H9 (cell line): ENCODE data around the gene JMJD1C. TPM values are rescaled to one million over a fixed set of nuclear protein-coding genes. Genes with fewer than 3 reads are reported as not detected.
"Not testable (repeated sequence)": the region's sequence is repeated elsewhere in the genome, so short reads cannot be mapped to it uniquely, and the experiment has no call there.

Experiments used
- DNase-seq: peaks from one replicate; pipeline ENCODE4 v3.0.0-alpha.2; 2017
- H2AFZ ChIP-seq: one replicate; pipeline ENCODE4 v1.6.1; 2013; ENCODE audit warnings: mild to moderate bottlenecking, low read length, control low read depth, moderate library complexity
- H2AK5ac ChIP-seq: 2 replicates; pipeline ENCODE4 v1.6.1; 2013; ENCODE audit warnings: low read length, control low read depth, mixed read lengths; ENCODE audit not compliant: insufficient read length
- H2BK120ac ChIP-seq: one replicate; pipeline ENCODE4 v1.6.1; 2013; ENCODE audit warnings: low read depth, mild to moderate bottlenecking, low read length, control low read depth, inconsistent platforms; ENCODE audit not compliant: poor library complexity, severe bottlenecking
- H2BK12ac ChIP-seq: 2 replicates; pipeline ENCODE4 v1.6.1; 2013; ENCODE audit warnings: low read length, control low read depth, mixed read lengths, low read depth; ENCODE audit not compliant: insufficient read length
- H2BK15ac ChIP-seq: 2 replicates; pipeline ENCODE4 v1.6.1; 2013; ENCODE audit warnings: low read depth, low read length, control low read depth
- H2BK20ac ChIP-seq: one replicate; pipeline ENCODE4 v1.6.1; 2013; ENCODE audit warnings: low read depth, mild to moderate bottlenecking, low read length, control low read depth, inconsistent platforms; ENCODE audit not compliant: poor library complexity, severe bottlenecking
- H2BK5ac ChIP-seq: 2 replicates; pipeline ENCODE4 v1.6.1; 2013; ENCODE audit warnings: low read length, control low read depth, mixed read lengths; ENCODE audit not compliant: insufficient read length
- H3K14ac ChIP-seq: 2 replicates; pipeline ENCODE4 v1.6.1; 2013; ENCODE audit warnings: low read length, control low read depth; ENCODE audit not compliant: insufficient read depth
- H3K18ac ChIP-seq: 2 replicates; pipeline ENCODE4 v1.6.1; 2013; ENCODE audit warnings: low read depth, mild to moderate bottlenecking, mixed read lengths, low read length, control low read depth; ENCODE audit not compliant: insufficient read length
- H3K23ac ChIP-seq: 2 replicates; pipeline ENCODE4 v1.6.1; 2013; ENCODE audit warnings: low read length, control low read depth, mixed read lengths, low read depth; ENCODE audit not compliant: insufficient read length
- H3K23me2 ChIP-seq: 2 replicates; pipeline ENCODE4 v1.6.1; 2013; ENCODE audit warnings: low read depth, mild to moderate bottlenecking, mixed read lengths, low read length, control low read depth; ENCODE audit not compliant: insufficient read length, poor library complexity, severe bottlenecking
- H3K27ac ChIP-seq: 2 replicates; pipeline ENCODE4 v1.5.1; 2013; ENCODE audit warnings: low read length, control low read depth, mixed read lengths, low read depth; ENCODE audit not compliant: insufficient read length
- H3K27me3 ChIP-seq: 2 replicates; pipeline ENCODE4 v1.6.1; 2013; ENCODE audit warnings: low read length, control low read depth, inconsistent platforms; ENCODE audit not compliant: insufficient read depth
- H3K4ac ChIP-seq: 2 replicates; pipeline ENCODE4 v1.6.1; 2013; ENCODE audit warnings: low read depth, mild to moderate bottlenecking, control low read depth, inconsistent platforms, low read length, moderate library complexity
- H3K4me1 ChIP-seq: 2 replicates; pipeline ENCODE4 v1.6.1; 2013; ENCODE audit warnings: low read length, control low read depth, inconsistent platforms; ENCODE audit not compliant: insufficient read depth
- H3K4me2 ChIP-seq: 2 replicates; pipeline ENCODE4 v1.6.1; 2013; ENCODE audit warnings: low read length, control low read depth, mixed read lengths; ENCODE audit not compliant: insufficient read length, insufficient read depth
- H3K56ac ChIP-seq: 2 replicates; pipeline ENCODE4 v1.6.1; 2013; ENCODE audit warnings: low read depth, mild to moderate bottlenecking, mixed read lengths, low read length, control low read depth; ENCODE audit not compliant: insufficient read length
- H3K79me1 ChIP-seq: 2 replicates; pipeline ENCODE4 v1.6.1; 2013; ENCODE audit warnings: low read depth, mild to moderate bottlenecking, moderate library complexity, low read length, control low read depth, inconsistent platforms; ENCODE audit not compliant: insufficient read depth, poor library complexity, severe bottlenecking
- H3K79me2 ChIP-seq: 2 replicates; pipeline ENCODE4 v1.6.1; 2013; ENCODE audit warnings: low read length, control low read depth, inconsistent platforms; ENCODE audit not compliant: insufficient read depth
- H3K9ac ChIP-seq: 2 replicates; pipeline ENCODE4 v1.6.1; 2013; ENCODE audit warnings: low read length, control low read depth, mixed read lengths; ENCODE audit not compliant: insufficient read length; ENCODE audit errors: extremely low read depth
- H3K9me3 ChIP-seq: one replicate; pipeline ENCODE4 v1.6.1; 2013; ENCODE audit warnings: low read depth, low read length, inconsistent platforms; ENCODE audit not compliant: control insufficient read depth
- H3T11ph ChIP-seq: one replicate; pipeline ENCODE4 v1.6.1; 2013; ENCODE audit warnings: mild to moderate bottlenecking, low read length, control low read depth, inconsistent platforms
- H4K20me1 ChIP-seq: one replicate; pipeline ENCODE4 v1.6.1; 2013; ENCODE audit not compliant: control insufficient read depth, insufficient read length, insufficient read depth
- H4K5ac ChIP-seq: 2 replicates; pipeline ENCODE4 v1.6.1; 2013; ENCODE audit warnings: low read depth, mild to moderate bottlenecking, mixed read lengths, low read length, control low read depth; ENCODE audit not compliant: insufficient read length
- H4K8ac ChIP-seq: replicated peaks from 2 replicates; pipeline ENCODE4 v1.6.1; 2013; ENCODE audit warnings: low read length, control low read depth, mixed read lengths, low read depth; ENCODE audit not compliant: insufficient read length
- H4K91ac ChIP-seq: 2 replicates; pipeline ENCODE4 v1.6.1; 2013; ENCODE audit warnings: low read depth, mild to moderate bottlenecking, moderate library complexity, mixed read lengths, low read length, control low read depth; ENCODE audit not compliant: insufficient read length
- H3K27ac Mint-ChIP-seq, 3 experiments: 2 replicates in 2 of 3; 3 replicates in 1 of 3; pipeline ENCODE4 v1.8.0; 2020 to 2021; ENCODE audit warnings: mixed read lengths in 3 of 3, mild to moderate bottlenecking in 1 of 3, moderate library complexity in 1 of 3
- H3K27me3 Mint-ChIP-seq: 2 replicates; pipeline ENCODE4 v1.8.0; 2021; ENCODE audit warnings: low read depth, mild to moderate bottlenecking, moderate library complexity, mixed read lengths
- H3K36me3 Mint-ChIP-seq, 3 experiments: 2 replicates in 2 of 3; 3 replicates in 1 of 3; pipeline ENCODE4 v1.8.0; 2020 to 2021; ENCODE audit warnings: low read depth in 3 of 3, mixed read lengths in 3 of 3; ENCODE audit not compliant: insufficient read depth in 1 of 3
- H3K4me1 Mint-ChIP-seq, 2 experiments: 2 replicates each; pipeline ENCODE4 v1.8.0; 2020; ENCODE audit warnings: mixed read lengths in 2 of 2
- H3K4me3 Mint-ChIP-seq, 2 experiments: 2 replicates in 1 of 2; 3 replicates in 1 of 2; pipeline ENCODE4 v1.8.0; 2020 to 2021; ENCODE audit warnings: mild to moderate bottlenecking in 2 of 2, mixed read lengths in 2 of 2, moderate library complexity in 1 of 2
- H3K9me3 Mint-ChIP-seq, 2 experiments: 2 replicates in 1 of 2; 3 replicates in 1 of 2; pipeline ENCODE4 v1.8.0; 2020; ENCODE audit warnings: mild to moderate bottlenecking in 2 of 2, mixed read lengths in 2 of 2, moderate library complexity in 1 of 2
- WGBS: extraction: QIAGEN DNeasy Blood & Tissue Kit; methylation state at CpG from one replicate; pipeline ENCODE4 v1.1.7; 2013; ENCODE audit warnings: missing lambda C conversion rate, low lambda C conversion rate, mixed read lengths; ENCODE audit not compliant: insufficient read length; ENCODE audit errors: extremely low coverage; 5-methylcytosine and 5-hydroxymethylcytosine counted together
- total RNA-seq: library from RNA; stranded (reverse); gene quantifications from 2 replicates; pipeline ENCODE4 v1.2.1, GENCODE V29; 2021
- TF ChIP-seq, protein P1 (sequence below): fragments of 200-600 bp; sonication (generic); conservative IDR thresholded peaks from 3 replicates; pipeline ENCODE4 v1.8.0; 2021; ENCODE audit warnings: antibody characterized with exemption, mild to moderate bottlenecking

JMJD1C gene
- total RNA-seq, 1 experiment from 2014 or later = 200 TPM

DNA sequence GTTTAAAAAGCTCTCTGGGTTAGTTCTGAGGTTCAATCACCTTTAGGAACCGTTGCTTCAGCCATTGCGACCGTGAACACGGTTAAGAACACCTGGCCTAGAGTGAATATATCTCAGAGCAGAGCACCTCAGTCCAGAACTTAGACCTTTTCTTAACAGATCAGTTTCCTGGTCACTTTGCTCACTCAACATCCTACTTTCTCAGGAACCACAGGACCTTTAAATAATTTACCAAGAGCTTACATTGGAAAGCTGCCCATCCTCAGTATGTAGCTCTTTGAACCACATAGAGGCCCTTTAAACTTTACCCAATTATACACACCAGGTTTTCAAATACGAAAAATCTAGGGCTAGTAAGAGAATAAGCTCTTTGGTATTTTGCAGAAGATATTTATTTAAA is 179.4 kb downstream of the JMJD1C start:
- Mint-ChIP-seq H3K27ac (peak overlapping the region in 2 of 3 experiments; percentile 12 to 23; a peak in 2 of 7 replicates), H3K4me1 (peaks cover 26 to 40% of the 10 kb centered on the region in 2 experiments), H3K4me3 (no peak overlapping the region), H3K27me3 (no peaks in the 10 kb centered on the region; the same call in 1 of the 2 replicates), H3K9me3 (no peaks in the 10 kb centered on the region), H3K36me3 (no peaks in the 10 kb centered on the region)
- no peak overlapping the region for H3K14ac ChIP-seq
- no peak overlapping the region for H4K91ac ChIP-seq
- H2BK15ac ChIP-seq = no peak overlapping the region
- no peak overlapping the region for H4K5ac ChIP-seq
- H2BK120ac ChIP-seq = no peak overlapping the region
- H3K27me3 ChIP-seq = no peaks in the 10 kb centered on the region
- no peak overlapping the region for H2BK20ac ChIP-seq
- H2AK5ac ChIP-seq = no peak overlapping the region
- no peak overlapping the region for H2AFZ ChIP-seq
- no peaks in the 10 kb centered on the region for H3K23me2 ChIP-seq
- no peak overlapping the region for H3K27ac ChIP-seq
- no peak overlapping the region for H3K23ac ChIP-seq
- no peak for DNase-seq
- H3K9me3 ChIP-seq = no peaks in the 10 kb centered on the region
- H3T11ph ChIP-seq = no peak overlapping the region
- H3K18ac ChIP-seq = no peak overlapping the region
- H3K79me2 ChIP-seq = no peaks in the 10 kb centered on the region
- H2BK5ac ChIP-seq = no peak overlapping the region
- no peaks in the 10 kb centered on the region for H3K79me1 ChIP-seq
- H3K4me1 ChIP-seq = peaks cover 2% of the 10 kb centered on the region; the same call in 1 of the 2 replicates
- H3K9ac ChIP-seq = no peak overlapping the region
- H3K56ac ChIP-seq = no peak overlapping the region
- no CpG with 5 or more reads among the region's 5 CpGs for WGBS
- H3K4ac ChIP-seq = no peak overlapping the region
- no peaks in the 10 kb centered on the region for H4K20me1 ChIP-seq
- H4K8ac ChIP-seq = no peak overlapping the region
- H2BK12ac ChIP-seq = no peak overlapping the region
- TF ChIP-seq, protein P1, sequence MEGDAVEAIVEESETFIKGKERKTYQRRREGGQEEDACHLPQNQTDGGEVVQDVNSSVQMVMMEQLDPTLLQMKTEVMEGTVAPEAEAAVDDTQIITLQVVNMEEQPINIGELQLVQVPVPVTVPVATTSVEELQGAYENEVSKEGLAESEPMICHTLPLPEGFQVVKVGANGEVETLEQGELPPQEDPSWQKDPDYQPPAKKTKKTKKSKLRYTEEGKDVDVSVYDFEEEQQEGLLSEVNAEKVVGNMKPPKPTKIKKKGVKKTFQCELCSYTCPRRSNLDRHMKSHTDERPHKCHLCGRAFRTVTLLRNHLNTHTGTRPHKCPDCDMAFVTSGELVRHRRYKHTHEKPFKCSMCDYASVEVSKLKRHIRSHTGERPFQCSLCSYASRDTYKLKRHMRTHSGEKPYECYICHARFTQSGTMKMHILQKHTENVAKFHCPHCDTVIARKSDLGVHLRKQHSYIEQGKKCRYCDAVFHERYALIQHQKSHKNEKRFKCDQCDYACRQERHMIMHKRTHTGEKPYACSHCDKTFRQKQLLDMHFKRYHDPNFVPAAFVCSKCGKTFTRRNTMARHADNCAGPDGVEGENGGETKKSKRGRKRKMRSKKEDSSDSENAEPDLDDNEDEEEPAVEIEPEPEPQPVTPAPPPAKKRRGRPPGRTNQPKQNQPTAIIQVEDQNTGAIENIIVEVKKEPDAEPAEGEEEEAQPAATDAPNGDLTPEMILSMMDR = no peak
- H3K4me2 ChIP-seq = no peak overlapping the region

DNA sequence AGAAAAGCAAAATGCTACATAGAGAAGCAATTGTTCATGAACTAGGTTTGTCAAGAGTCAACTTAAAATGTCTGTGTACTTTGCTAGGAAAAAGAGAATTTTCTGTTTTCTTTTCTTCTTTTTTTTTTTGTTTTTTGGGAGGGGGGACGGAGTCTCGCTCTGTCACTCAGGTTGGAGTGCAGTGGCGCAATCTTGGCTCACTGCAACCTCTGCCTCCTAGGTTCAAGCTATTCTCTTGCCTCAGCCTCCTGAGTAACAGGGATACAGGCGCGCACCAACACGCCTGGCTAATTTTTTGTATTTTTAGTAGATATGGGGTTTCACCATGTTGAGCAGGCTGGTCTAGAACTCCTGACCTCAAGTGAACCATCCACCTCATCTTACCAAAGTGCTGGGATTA is 181.9 kb downstream of the JMJD1C start:
- not testable (repeated sequence) for H3K4me1 ChIP-seq, H3K14ac ChIP-seq, H3K56ac ChIP-seq, H3K9ac ChIP-seq, H3K27me3 Mint-ChIP-seq, DNase-seq, H2AK5ac ChIP-seq, H3K27ac ChIP-seq, H4K91ac ChIP-seq, H3K9me3 Mint-ChIP-seq, H3K18ac ChIP-seq, H4K8ac ChIP-seq, H2BK15ac ChIP-seq, H3K4me2 ChIP-seq, H4K20me1 ChIP-seq, H3K27me3 ChIP-seq, H3K4me3 Mint-ChIP-seq, H2BK5ac ChIP-seq, H3K23me2 ChIP-seq, H4K5ac ChIP-seq, H2BK120ac ChIP-seq, H2AFZ ChIP-seq, H3K79me1 ChIP-seq, H3K9me3 ChIP-seq, H3K36me3 Mint-ChIP-seq, H3T11ph ChIP-seq, H2BK12ac ChIP-seq, H3K4ac ChIP-seq, H3K23ac ChIP-seq, H3K79me2 ChIP-seq, H2BK20ac ChIP-seq
- WGBS = no CpG with 5 or more reads among the region's 6 CpGs
- peak overlapping the region in 1 of 3 experiments; percentile 17; a peak in 1 of 7 replicates for H3K27ac Mint-ChIP-seq
- H3K4me1 Mint-ChIP-seq = peaks cover 26 to 40% of the 10 kb centered on the region in 2 experiments
